WTC11 (cell line): ENCODE data around the gene SWAP70.

Experiments
- CREM ChIP-seq: sonication (generic); formaldehyde crosslinking; IDR thresholded peaks from 2 replicates; pipeline ENCODE4 v1.8.1; 2022; ENCODE audit warnings: mild to moderate bottlenecking, missing genetic modification reagents, moderate library complexity
- TF ChIP-seq, protein P1 (sequence below): sonication (generic); formaldehyde crosslinking; conservative IDR thresholded peaks from 2 replicates; pipeline ENCODE4 v1.8.1; 2022; ENCODE audit warnings: mild to moderate bottlenecking, missing genetic modification reagents
- TF ChIP-seq, protein P2 (sequence below): fragments of 200-600 bp; IDR thresholded peaks from 2 replicates; pipeline ENCODE4 v1.8.0; 2022; ENCODE audit warnings: antibody characterized with exemption
- TF ChIP-seq, protein P3 (sequence below): sonication (generic); formaldehyde crosslinking; IDR thresholded peaks from 2 replicates; pipeline ENCODE4 v1.8.1; 2023; ENCODE audit warnings: mild to moderate bottlenecking, missing genetic modification reagents, moderate library complexity
- TF ChIP-seq, protein P4 (sequence below): fragments of 250-450 bp; sonication (Bioruptor Pico); IDR thresholded peaks from 2 replicates; pipeline ENCODE4 v1.9.0; 2021; ENCODE audit warnings: mild to moderate bottlenecking

DNA sequence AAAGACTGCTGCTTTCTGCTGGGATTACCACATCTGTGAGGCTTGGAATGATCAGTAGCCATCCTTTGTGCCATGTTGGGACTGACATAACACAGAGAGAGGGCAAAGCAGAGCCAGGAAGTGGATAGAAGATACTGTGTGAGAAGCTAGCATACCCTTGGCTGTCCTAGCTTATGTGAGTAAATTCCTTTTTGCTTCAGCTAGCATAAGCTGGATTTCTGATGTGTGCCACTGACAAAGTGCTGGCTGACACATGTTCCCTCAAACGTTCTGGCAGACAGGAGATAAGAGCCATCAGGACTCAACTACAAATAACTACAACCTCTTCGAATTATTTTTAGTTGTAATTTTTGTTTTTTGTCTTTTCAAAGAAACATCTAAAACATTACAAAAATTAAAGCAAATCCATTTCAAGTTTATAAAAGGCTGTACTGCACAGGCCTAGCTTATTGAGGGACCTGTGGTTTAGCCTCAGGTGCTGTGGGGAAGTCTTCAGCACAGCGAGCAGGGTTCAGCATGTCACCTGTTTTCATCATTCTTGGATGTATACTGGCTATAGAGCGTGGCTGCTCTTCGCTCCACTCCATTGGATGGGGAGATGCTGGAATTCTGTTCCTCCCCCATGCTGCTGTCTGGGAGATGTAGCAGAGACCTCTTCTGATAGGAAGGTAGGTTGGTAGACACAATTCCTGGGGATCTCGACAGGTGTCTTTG is 120.9 kb downstream of the SWAP70 start:
- no peak for TF ChIP-seq CREM (CRISPR knock-in tag)
- TF ChIP-seq, protein P1, sequence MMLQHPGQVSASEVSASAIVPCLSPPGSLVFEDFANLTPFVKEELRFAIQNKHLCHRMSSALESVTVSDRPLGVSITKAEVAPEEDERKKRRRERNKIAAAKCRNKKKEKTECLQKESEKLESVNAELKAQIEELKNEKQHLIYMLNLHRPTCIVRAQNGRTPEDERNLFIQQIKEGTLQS: no peak
- TF ChIP-seq, protein P2, sequence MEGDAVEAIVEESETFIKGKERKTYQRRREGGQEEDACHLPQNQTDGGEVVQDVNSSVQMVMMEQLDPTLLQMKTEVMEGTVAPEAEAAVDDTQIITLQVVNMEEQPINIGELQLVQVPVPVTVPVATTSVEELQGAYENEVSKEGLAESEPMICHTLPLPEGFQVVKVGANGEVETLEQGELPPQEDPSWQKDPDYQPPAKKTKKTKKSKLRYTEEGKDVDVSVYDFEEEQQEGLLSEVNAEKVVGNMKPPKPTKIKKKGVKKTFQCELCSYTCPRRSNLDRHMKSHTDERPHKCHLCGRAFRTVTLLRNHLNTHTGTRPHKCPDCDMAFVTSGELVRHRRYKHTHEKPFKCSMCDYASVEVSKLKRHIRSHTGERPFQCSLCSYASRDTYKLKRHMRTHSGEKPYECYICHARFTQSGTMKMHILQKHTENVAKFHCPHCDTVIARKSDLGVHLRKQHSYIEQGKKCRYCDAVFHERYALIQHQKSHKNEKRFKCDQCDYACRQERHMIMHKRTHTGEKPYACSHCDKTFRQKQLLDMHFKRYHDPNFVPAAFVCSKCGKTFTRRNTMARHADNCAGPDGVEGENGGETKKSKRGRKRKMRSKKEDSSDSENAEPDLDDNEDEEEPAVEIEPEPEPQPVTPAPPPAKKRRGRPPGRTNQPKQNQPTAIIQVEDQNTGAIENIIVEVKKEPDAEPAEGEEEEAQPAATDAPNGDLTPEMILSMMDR: no peak
- TF ChIP-seq, protein P3, sequence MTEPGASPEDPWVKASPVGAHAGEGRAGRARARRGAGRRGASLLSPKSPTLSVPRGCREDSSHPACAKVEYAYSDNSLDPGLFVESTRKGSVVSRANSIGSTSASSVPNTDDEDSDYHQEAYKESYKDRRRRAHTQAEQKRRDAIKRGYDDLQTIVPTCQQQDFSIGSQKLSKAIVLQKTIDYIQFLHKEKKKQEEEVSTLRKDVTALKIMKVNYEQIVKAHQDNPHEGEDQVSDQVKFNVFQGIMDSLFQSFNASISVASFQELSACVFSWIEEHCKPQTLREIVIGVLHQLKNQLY (CRISPR knock-in tag): no peak
- TF ChIP-seq, protein P4, sequence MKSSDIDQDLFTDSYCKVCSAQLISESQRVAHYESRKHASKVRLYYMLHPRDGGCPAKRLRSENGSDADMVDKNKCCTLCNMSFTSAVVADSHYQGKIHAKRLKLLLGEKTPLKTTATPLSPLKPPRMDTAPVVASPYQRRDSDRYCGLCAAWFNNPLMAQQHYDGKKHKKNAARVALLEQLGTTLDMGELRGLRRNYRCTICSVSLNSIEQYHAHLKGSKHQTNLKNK (CRISPR knock-in tag): no peak
